GM12801 (cell line): ENCODE measurements around the gene EPHA7.

ENCODE experiments used
- TF ChIP-seq, protein P1 (sequence below): IDR thresholded peaks from one replicate; pipeline ENCODE4 v1.5.1; 2011; ENCODE audit warnings: control low read depth; ENCODE audit not compliant: insufficient read length; ENCODE audit errors: extremely low read depth

EPHA7 gene

DNA sequence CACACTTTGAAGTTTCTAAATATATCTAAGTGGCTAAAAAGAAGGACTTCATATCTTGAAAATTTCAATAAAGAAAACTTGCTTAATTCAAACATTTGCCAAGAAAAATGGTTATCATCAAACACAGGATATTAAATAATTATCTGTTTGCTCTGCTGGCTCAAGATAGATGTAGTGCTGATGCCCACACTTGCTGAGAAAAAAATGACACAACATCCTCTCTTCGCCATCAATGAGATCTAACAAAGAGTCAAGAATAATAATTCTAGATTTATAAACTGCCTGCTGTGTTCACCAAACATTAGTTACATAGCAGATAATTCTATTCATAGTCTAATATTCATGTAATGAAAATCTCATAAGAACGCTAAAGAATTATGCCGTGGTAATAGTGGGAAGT, 93.6 kb downstream of the EPHA7 start:
- TF ChIP-seq, protein P1, sequence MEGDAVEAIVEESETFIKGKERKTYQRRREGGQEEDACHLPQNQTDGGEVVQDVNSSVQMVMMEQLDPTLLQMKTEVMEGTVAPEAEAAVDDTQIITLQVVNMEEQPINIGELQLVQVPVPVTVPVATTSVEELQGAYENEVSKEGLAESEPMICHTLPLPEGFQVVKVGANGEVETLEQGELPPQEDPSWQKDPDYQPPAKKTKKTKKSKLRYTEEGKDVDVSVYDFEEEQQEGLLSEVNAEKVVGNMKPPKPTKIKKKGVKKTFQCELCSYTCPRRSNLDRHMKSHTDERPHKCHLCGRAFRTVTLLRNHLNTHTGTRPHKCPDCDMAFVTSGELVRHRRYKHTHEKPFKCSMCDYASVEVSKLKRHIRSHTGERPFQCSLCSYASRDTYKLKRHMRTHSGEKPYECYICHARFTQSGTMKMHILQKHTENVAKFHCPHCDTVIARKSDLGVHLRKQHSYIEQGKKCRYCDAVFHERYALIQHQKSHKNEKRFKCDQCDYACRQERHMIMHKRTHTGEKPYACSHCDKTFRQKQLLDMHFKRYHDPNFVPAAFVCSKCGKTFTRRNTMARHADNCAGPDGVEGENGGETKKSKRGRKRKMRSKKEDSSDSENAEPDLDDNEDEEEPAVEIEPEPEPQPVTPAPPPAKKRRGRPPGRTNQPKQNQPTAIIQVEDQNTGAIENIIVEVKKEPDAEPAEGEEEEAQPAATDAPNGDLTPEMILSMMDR: no peak

DNA sequence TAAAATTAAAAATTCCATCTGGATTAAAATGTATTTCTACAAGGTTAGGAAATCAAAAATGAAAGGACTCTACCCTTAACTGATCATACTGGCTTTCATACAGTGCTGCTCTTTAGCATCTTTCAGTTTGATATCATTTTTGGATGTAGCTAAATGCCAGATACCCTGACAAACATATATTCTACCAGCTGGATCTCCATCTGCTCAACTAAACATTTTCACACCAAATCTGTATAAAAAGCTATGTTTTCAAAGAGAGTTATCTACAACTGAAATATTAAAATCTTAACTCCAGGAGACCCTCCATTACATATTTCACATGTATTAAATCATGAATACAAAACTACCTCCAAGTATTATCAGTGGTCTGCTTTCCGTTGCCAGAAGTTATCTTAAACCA, 95.7 kb downstream of the EPHA7 start:
- TF ChIP-seq, protein P1: no peak

DNA sequence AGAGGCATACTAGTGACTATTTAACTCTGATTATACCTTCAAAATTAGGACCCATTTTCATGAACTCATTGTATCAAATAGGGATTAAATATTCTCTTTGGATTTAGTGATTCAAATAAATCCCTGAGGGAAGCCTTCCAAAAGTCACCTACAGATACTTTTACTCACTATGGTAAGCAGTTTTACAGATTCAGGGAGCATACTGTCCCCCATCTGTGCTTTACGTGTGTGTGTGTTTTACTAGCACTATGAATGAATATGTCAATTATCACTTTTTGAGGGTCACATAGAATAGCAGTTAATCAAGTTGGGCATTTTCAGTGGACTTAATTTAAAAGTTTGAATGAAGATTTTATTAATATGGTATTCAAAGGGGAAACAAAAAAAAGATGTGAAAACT, 96.7 kb downstream of the EPHA7 start:
- TF ChIP-seq, protein P1: no peak

DNA sequence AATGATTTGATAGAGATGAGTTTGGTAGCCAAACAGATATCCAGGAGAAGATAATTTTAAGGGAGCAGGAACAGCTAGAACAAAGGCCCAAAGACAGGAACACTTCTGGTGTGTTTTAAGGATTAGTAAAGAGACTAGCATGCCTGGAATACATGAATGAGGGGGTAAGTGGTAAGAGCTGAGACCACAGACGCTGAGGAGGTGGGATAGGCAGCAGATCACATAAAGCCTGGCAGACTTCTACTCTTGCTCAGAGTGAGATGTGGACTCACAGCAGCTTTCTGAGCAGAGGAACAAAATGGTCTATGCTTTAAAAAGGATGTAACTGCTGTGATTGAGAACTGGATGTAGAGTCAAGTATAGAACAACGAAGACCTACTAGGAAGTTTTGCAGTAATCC, 100.1 kb downstream of the EPHA7 start:
- TF ChIP-seq, protein P1: no peak

DNA sequence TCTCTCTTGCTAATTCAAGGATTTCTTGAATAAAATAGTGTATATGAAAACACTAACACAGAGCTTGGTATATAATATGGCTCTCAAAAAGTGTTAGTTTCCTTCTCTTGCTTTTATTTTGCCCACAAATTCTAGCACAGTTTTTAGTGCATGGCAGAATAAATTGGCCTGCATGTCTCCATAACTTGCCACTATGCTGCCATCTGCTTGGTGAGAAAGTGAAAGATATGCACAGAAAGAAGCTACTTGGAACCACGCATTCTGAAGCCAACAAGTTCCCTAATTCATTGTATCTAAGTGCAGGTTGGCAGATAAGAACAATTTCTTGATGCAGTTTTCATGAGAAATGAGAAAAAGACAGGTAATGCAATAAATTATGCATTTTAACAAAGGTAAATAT, 101.2 kb downstream of the EPHA7 start:
- TF ChIP-seq, protein P1: no peak

DNA sequence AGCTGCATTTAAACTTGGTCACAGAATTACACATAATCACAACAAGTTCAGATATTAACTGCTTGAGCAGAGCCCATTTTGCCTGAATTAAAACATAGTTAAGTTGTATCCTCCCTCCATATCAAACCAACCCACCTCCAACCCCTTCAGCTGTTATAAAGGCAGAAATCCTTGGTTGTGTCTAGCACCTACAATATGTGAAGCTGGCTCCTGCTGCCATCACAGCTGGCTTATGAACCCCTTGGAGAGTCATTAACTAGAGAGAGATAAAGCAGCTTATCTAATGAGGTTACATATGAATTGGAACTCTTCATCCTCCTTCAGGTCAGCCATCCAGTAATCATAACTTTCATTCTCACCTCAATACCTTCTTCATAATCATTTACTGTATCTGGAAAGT, 101.8 kb downstream of the EPHA7 start:
- TF ChIP-seq, protein P1: no peak

DNA sequence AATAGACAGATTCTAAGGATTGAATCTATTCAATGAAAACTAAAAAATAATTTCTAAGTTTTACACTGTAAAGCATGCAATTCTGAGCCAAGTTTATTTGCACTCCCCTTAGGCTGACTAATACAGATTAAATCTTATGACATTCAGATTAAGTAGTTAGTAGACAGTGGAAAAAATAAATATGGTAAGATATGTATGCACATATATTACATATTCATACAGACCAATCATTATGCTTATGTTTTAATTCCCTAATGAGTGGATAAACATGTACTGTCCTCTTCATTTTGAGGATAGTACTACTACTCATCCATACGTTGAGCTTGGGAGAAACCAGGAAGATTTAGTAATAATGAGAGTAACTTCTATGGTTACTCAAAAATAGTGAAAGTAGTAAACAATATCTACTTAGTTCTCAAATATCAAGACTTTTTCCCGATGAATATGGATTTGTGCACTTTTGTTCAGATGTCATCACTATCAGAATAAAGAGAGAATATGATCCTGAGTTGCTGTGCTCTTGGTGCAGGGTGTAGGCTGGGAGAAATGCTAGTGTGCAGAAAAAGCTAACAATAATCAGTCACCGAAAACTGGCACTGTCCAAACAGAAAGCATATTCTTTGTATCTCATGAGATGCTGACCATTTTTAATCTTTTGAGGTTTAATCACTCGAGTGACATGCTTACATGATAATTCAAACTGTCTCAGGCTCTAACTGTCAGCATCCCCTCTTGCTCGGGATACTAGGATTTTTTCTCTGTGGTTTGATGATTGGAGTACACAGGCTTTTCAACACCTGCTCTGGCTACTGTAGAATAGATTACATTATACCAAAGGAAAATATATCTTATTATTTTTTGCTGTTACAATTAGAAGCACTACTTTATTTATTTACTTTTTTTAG, 111.6 kb downstream of the EPHA7 start:
- TF ChIP-seq, protein P1: no peak
